Epidermal melanocyte (primary cell): ENCODE data around the gene CLN6.
"Not testable (repeated sequence)": the region's sequence is repeated elsewhere in the genome, so short reads cannot be mapped to it uniquely, and the experiment has no call there.

Experiments
- DNase-seq: peaks from one replicate; pipeline ENCODE4 v3.0.0; 2011; ENCODE audit warnings: low spot score; ENCODE audit not compliant: insufficient read length

The CLN6 gene

DNA sequence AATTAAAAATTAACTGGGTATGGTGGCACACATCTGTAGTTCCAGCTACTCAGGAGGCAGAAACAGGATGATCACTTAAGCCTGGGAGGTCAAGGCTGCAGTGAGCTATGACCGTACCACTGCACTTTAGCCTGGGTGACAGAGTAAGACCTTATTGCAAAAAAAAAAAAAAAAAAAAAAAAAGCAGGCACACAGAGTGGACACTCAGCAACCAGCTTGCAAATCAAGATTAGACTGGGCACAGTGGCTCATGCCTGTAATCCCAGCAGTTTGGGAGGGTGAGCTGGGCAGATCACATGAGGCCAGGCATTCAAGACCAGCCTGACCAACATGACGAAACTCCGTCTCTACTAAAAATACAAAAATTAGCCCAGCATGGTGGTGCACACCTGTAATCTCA, 5.4 kb downstream of the CLN6 start:
- DNase-seq: no peak

DNA sequence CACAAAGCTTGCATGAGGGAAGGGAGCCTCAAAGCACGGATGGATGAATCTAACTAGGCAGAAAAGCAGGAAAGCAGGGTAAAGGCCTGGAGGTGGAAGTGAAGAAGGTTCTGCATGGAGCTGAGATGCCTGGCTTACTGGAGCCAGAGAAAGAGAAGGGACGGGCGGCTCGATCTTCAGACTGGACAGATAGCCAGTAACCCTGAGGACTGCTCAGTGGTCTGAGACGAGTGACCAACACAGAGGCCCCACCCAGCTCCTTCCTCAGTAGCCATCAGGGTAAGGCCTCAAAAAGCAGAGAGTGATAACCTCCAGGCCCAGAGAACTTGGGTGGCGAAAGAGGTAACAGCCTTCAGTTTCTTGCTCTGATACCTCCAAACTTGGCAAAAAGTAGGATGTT, 6.4 kb downstream of the CLN6 start:
- no peak for DNase-seq

- not testable (repeated sequence) for DNase-seq
These were observed 7.1 kb downstream of the CLN6 start for GRCh38 chr15:68222432-68222743.

- not testable (repeated sequence) for DNase-seq
These were observed 7.7 kb downstream of the CLN6 start for GRCh38 chr15:68221530-68222431.

DNA sequence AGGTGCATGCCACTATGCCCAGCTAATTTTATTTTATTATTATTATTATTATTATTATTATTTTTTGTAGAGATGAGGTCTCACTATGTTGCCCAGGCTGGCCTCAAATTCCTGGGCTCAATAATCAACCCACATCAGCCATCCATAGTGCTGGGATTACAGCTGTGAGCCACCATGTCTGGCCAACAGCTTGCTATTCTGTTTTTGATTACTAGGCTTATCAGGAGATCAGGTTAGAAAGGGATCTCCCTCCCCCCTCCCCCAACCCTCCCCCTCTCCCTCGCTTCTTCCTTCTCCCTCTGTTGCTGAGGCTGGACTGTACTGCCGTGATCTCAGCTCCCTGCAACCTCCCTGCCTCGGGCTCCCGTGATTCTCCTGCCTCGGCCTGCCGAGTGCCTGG, 8.6 kb downstream of the CLN6 start:
- no peak for DNase-seq

- no peak for DNase-seq
These were observed 9.0 kb downstream of the CLN6 start for GRCh38 chr15:68220489-68220888.

DNA sequence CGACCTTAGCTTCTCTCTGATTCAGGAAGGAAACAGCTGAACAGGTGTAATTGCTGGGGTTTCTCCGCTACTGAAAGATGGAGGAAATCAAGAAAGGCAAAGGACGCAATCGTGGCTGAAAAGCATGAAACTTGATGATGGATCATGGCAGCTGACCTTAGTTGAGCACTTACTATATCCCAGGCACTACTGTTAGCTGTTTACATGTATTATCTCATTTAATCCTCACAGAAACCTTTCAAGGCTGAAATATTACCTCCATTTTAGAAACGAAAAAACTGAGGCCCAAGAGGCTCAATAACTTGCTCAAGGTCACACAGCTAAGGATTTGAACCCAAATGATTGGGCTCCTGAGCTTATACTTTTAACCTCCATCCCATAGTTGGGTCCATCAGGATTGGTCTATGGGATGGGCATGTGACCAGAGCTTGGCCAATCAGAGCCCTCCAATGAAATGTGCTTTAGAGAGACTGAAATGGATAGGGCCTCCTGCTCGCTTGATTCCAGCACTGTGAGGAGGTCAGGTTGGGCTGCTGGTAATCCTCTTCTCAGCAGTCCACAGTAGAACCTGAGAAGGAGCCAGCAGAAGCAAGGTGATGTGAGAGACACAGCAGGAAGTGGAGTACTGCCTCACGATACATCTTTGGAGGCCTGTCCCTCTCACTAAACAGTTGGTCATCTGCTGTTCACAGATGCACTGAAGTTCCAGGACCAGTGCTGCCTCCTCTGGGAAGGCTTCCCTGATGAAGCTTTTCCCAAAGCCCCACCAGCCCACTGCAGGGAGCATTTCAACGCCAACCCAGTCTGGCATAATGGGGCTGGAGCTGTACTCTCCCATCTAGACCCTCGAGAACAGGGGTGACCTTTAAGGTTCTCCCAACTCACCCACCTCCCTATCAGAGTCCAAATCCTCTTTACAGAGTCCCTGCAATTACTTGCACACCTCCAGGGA, 10.4 kb downstream of the CLN6 start:
- DNase-seq: no peak

GRCh38 chr15:68218331-68218730, 11.2 kb downstream of the CLN6 start:
- no peak for DNase-seq

- DNase-seq: no peak
These were observed 12.2 kb downstream of the CLN6 start for GRCh38 chr15:68217341-68217740.

DNA sequence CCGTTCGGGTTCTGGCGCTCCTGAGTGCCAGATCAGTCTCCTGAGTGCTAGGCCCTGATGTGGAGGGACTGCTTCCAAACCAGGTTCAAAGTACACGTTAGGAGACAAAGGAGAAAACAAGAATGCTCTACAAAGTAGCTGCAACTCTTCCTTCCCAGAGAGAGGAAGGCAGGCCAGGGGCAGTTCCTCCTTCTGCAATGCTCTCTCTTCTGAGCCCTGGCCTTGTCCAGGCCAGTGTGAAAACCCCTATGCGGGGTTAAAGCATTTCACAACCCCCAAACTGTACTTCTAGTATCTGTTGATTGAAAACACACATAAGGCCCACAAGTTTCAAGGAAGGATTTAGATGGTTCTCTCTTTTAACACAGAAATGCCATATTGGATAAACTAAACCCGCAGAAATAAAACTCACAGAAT, 14.7 kb downstream of the CLN6 start:
- DNase-seq: no peak

DNA sequence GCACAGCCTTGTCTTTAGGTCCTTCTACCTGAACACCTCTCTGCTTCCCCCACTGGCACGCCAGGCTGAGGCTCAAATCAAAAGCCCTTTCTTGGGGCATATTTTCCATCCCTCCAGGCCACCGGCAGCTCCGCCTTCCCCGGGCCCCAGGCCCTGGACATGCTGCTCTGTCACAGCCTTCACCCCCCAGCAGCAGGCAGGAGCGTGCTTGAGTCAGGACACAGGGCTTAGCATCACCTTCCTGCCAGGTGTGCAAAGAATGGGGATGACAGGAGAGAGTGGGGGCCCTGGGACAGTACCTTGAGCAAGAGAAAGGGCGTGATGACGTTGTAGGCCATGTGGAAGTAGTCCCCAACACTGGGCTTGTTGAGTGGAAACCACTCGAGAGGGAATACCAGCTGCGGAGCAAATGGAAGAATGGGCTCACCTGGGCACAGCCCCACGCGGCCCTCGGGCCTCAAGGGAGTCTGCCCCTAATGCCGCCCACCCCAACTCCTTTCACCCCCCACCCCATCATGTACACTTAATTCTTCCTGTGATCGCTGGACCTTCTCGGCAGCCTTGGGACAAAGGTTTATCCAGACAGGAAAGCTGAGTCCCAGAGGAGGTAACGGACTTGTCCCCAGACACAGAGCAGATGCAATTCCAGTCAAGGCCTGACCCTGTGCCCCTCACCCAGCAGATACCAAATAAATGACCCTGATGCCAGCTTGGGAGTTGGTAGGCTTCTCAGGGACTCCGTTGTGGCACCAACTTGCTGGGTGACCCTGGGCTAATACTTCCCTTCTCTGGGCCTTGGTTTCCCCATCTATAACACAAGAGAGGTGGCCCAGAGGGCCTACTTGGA, 15.3 kb downstream of the CLN6 start:
- DNase-seq: no peak

DNA sequence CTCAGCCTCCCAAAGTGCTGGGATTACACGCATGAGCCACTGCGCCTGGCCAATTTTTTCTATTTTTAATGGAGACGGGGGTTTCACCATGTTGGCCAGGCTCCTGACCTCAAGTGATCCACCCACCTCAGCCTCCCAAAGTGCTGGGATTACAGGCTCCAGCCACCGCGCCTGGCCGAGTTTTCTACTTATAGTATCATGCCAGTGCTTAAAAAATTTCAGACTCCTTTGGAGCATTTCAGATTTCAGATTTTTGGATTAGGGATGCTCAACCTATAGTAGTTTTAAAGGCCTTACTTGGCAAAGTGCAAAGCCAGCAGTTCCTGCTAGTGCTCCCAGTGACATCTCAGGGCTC, 16.1 kb downstream of the CLN6 start:
- not testable (repeated sequence) for DNase-seq

- DNase-seq: no peak
These were observed 17.7 kb downstream of the CLN6 start for GRCh38 chr15:68211656-68212320.

- no peak for DNase-seq
These were observed 18.5 kb downstream of the CLN6 start for GRCh38 chr15:68210821-68211655.

GRCh38 chr15:68210409-68210756, 19.1 kb downstream of the CLN6 start:
- no peak for DNase-seq

DNA sequence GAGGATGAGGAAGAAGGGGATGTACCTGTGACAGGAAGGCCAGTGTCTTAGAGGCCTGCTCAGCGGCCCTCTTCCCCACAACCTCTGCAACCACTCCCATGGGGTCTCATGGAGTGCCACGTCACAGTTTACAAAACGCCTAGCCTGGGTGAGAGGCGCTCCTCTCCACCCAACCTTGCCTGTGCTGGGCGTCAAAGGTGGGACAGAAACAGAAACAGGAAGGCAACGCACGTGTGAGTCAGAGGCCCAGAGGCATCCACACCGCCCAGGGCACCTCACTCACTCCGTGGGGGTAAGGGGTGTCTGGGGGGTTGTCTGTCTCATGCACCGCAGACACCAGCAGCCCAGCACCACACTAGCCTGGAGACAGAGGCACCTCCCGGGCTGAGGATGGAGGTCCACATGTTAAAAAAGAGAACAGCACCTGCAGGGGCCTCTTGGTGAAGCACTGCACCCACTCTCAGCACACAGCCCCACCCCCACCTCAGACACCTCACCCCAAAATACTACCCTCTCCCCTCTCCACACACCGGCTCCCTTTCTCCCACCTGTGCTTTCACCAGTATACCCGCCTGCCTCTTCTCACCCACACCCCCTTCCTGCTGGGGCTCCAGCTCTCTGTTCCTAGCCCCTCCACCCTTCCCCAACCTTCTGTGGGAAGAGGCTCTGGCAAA, 19.7 kb downstream of the CLN6 start:
- no peak for DNase-seq

DNA sequence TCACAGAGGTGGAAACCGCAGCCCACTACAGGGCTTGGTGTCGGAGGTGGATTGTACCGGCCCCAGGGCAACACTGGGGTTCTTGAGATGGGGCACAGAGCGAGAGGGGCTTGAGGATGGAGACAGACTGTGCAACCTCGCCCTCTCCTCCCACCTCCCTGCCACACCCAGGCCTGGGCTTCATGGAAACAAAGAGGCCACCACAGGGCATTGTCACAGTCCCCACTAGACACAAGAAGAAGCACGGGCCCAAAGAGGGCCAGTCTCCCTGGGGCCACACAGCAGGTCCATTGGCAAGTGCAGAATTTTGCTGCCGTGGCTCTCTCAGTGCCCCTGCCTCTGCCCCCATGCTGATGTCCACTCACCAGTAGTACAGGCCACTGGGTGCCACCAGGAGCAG, 20.3 kb downstream of the CLN6 start:
- DNase-seq: no peak

- no peak for DNase-seq
These were observed 20.8 kb downstream of the CLN6 start for GRCh38 chr15:68208636-68209240.

DNA sequence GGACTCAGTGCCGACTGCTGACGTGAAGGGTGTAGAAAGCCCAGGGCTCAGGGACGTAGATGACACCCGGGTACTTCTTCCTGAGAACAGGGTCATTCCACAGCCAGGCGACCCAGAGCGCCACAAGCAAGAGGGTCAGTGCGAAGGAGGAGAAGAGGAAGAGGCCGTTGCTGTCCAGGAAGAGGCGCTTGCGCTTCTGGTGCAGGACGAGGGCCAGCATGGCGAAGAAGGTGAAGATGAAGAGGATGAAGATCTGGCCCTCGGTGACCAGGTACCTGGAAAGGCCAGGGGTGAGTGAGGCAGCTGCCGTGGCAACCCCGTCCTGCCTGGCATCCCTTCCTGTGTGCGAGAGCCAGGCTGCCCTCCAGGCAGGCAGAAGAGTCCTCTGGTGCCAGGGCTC, 21.4 kb downstream of the CLN6 start:
- DNase-seq: no peak
